ENCODE results near the gene PPP2CA. TPM values are rescaled to one million over a fixed set of nuclear protein-coding genes. Genes with fewer than 3 reads are reported as not detected.
A peak's percentile ranks its signal among the peaks of the same experiment; 100 is the strongest.

The PPP2CA gene
- total RNA-seq, 1 donor from 2014 or later, result 96.9 TPM

DNA sequence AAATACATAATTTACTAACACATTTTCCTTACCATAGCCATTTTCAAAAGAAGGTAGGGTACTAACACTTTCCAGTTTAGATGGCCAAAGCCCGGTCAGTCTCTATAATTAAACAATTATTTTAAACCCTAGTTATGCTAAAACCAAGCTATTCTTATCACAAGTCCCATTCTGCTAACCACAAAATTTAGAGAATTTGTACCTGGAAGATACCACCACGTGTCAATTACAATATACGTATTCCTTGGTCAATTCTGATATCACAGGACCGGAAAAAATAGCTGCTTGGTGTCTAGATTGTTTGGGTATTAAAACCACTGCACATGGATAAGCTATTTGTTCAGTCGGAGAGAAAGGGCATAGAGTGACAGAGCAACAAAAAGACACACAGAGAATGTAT is 30.2 kb downstream of the PPP2CA start:
- intact Hi-C loops (cut with DNase I), result no loop called here
- H3K9me3 ChIP-seq, result no peaks in the 10 kb centered on the region
- H3K27me3 ChIP-seq (ENCODE audit: low read depth), result no peaks in the 10 kb centered on the region
- ATAC-seq, result no peak
- TF ChIP-seq CTCF (IDR thresholded peaks at IDR 0.05), result no peak
- no peak overlapping the region for H3K4me3 ChIP-seq
- no peak for DNase-seq
- no peaks in the 10 kb centered on the region for H3K4me1 ChIP-seq
- H3K36me3 ChIP-seq, result peaks cover 51% of the 10 kb centered on the region
- H3K27ac ChIP-seq, result no peak overlapping the region

- TF ChIP-seq CTCF (IDR thresholded peaks at IDR 0.05), result no peak
- no peak overlapping the region for H3K27ac ChIP-seq
- no peak for ATAC-seq
Measured at GRCh38 chr5:134189031-134189430, 36.8 kb downstream of the PPP2CA start.

DNA sequence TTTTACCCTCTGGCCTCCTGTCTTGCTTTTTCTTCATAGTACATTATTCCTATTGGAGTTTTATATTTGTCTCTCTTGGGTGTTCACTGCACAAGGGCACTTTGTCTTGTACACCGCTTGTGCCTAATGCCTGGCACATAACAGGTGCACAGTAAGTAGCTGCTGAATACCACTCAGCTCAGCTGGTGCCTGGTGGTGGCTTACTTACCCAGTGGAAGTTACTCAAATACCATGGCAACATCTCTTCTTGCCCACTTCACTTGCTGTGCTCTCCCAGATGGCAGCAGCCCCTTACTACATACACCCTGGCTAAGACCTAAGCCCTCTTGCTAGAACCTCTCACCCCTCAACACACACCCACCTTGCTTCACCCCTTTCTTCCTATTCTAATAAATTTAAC is 37.8 kb downstream of the PPP2CA start:
- no peaks in the 10 kb centered on the region for H3K9me3 ChIP-seq
- no peak for DNase-seq
- H3K27me3 ChIP-seq (ENCODE audit: low read depth), result no peaks in the 10 kb centered on the region
- H3K36me3 ChIP-seq, result no peaks in the 10 kb centered on the region
- no peak overlapping the region for H3K27ac ChIP-seq
- intact Hi-C loops (cut with DNase I), result loop anchor here (5.0 kb wide), 1 partner anchor 99 kb away; no protein-coding TSS in a partner anchor
- no peaks in the 10 kb centered on the region for H3K4me1 ChIP-seq
- H3K4me3 ChIP-seq, result no peak overlapping the region
- no peak for TF ChIP-seq CTCF (IDR thresholded peaks at IDR 0.05)
- ATAC-seq, result no peak

More at GRCh38 chr5:134189031-134189430, 36.8 kb downstream of the PPP2CA start:
- Histone ChIP-seq H3K4me1 (no peaks in the 10 kb centered on the region), H3K9me3 (no peaks in the 10 kb centered on the region), H3K36me3 (no peaks in the 10 kb centered on the region), H3K27me3 (ENCODE audit: low read depth) (no peaks in the 10 kb centered on the region), H3K4me3 (no peak overlapping the region)
- intact Hi-C loops (cut with DNase I), result loop anchor here (5.0 kb wide), 1 partner anchor 98 kb away; no protein-coding TSS in a partner anchor
- no peak for DNase-seq

DNA sequence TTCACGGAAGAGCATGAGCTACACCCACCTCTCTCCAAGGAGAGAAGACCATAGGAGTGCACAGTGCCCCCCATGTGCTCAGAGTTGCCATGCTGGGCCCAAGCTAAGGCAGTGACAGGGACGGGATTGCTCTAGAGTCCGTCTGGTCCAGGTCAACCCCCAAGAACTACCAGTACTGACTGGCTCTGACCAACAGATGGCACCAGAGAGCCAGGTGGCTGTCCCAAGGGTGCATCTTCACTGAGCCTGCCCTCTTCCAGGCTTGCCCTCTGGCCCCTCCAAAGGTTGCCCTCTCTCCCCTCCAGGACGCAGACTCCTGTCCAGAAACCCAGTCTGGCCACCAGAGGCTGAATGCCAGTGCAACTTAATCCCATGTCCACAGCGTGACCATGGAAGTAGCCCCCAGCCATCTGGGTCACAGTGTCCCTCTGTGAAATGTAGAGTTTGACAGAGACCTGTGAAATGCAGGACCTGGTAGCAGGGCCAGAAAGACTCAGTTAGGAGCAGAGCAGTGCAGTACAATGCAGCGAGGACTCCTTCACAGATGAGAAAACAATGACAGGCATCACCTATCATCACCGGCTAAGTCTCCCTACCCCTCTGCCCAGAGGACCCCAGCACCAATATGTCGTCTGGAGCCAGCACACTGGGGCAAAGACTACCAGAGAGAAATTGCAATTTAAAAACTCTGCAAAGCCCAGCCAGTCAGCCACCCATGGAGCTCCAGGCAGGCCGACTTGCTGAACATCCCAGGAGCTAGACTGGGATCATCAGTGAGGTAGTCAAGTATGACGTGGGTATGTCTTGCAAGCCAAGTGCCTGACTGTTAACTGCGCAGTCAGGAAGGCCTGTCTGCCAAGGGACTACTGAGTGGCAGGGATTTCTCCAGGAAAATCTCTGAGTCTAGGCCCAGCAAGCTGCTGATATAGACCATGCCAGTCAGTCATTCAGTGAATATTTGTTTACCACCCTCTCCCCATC is 41.4 kb downstream of the PPP2CA start:
- no peak overlapping the region for H3K27ac ChIP-seq
- intact Hi-C loops (cut with DNase I), result loop anchor here (5.0 kb wide), 1 partner anchor 103 kb away; no protein-coding TSS in a partner anchor
- no peaks in the 10 kb centered on the region for H3K36me3 ChIP-seq
- peak; percentile 92 for TF ChIP-seq CTCF (IDR thresholded peaks at IDR 0.05)
- H3K9me3 ChIP-seq, result no peaks in the 10 kb centered on the region
- DNase-seq, result peak; percentile 73
- no peak overlapping the region for H3K4me3 ChIP-seq
- H3K4me1 ChIP-seq, result no peaks in the 10 kb centered on the region
- H3K27me3 ChIP-seq (ENCODE audit: low read depth), result no peaks in the 10 kb centered on the region
- peak; percentile 90 to 94 for ATAC-seq

GRCh38 chr5:134183481-134183880 is 42.4 kb downstream of the PPP2CA start:
- no peak for DNase-seq
- intact Hi-C loops (cut with DNase I), result no loop called here
- ATAC-seq, result no peak
- Histone ChIP-seq H3K27ac (no peak overlapping the region), H3K4me1 (no peaks in the 10 kb centered on the region), H3K9me3 (no peaks in the 10 kb centered on the region), H3K4me3 (no peak overlapping the region), H3K36me3 (no peaks in the 10 kb centered on the region), H3K27me3 (ENCODE audit: low read depth) (no peaks in the 10 kb centered on the region)
- no peak for TF ChIP-seq CTCF (IDR thresholded peaks at IDR 0.05)

Data from lower lobe of right lung (tissue), 2 donors.